HL-60/S4 (cell line): Measurements from ENCODE around the gene SYCP1.
"Not testable (repeated sequence)": the region's sequence is repeated elsewhere in the genome, so short reads cannot be mapped to it uniquely, and the experiment has no call there.

Experiments used
- in situ Hi-C: fragments of 300-500 bp; cut with MboI; formaldehyde crosslinking; loops from 2 replicates; pipeline ENCODE4 v1.14.3; 2022; ENCODE audit warnings: low sequenced_read_pairs

The SYCP1 gene

GRCh38 chr1:114854693-114855320 lies at the start of gene SYCP1:
Gene SYCP1 (plus strand): TSS chr1:114854863. CDS start chr1:114855465, 602 bp downstream.
- in situ Hi-C loops: no loop called here

- in situ Hi-C loops: no loop called here
Measured at GRCh38 chr1:114819869-114820268, 34.8 kb upstream of the SYCP1 start.

- in situ Hi-C loops: no loop called here
Measured at GRCh38 chr1:114820392-114820791, 34.3 kb upstream of the SYCP1 start.

GRCh38 chr1:114821978-114822377 lies 32.7 kb upstream of the SYCP1 start:
- in situ Hi-C loops: no loop called here

- in situ Hi-C loops: no loop called here
Measured at GRCh38 chr1:114828251-114828650, 26.4 kb upstream of the SYCP1 start.

GRCh38 chr1:114830075-114830474 lies 24.6 kb upstream of the SYCP1 start:
- in situ Hi-C loops: not testable (repeated sequence)

- in situ Hi-C loops: no loop called here
Measured at GRCh38 chr1:114831276-114831994, 23.2 kb upstream of the SYCP1 start.

GRCh38 chr1:114832057-114832456 lies 22.6 kb upstream of the SYCP1 start:
- in situ Hi-C loops: no loop called here

GRCh38 chr1:114833421-114833820 lies 21.2 kb upstream of the SYCP1 start:
- in situ Hi-C loops: no loop called here

GRCh38 chr1:114844270-114844669 lies 10.4 kb upstream of the SYCP1 start:
- in situ Hi-C loops: no loop called here

GRCh38 chr1:114853584-114853983 lies 1.1 kb upstream of the SYCP1 start:
- in situ Hi-C loops: no loop called here

- in situ Hi-C loops: no loop called here
Measured at GRCh38 chr1:114861384-114861783, 6.7 kb downstream of the SYCP1 start.

- in situ Hi-C loops: no loop called here
Measured at GRCh38 chr1:114892194-114892918, 37.7 kb downstream of the SYCP1 start.

GRCh38 chr1:114896795-114897194 lies 42.1 kb downstream of the SYCP1 start:
- in situ Hi-C loops: no loop called here

GRCh38 chr1:114901814-114902213 lies 47.2 kb downstream of the SYCP1 start:
- in situ Hi-C loops: no loop called here

- in situ Hi-C loops: no loop called here
Measured at GRCh38 chr1:114902343-114902742, 47.7 kb downstream of the SYCP1 start.

- in situ Hi-C loops: no loop called here
Measured at GRCh38 chr1:114903480-114903879, 48.8 kb downstream of the SYCP1 start.

- in situ Hi-C loops: not testable (repeated sequence)
Measured at GRCh38 chr1:114915720-114916119, 61.1 kb downstream of the SYCP1 start.

- in situ Hi-C loops: no loop called here
Measured at GRCh38 chr1:114926607-114927006, 71.9 kb downstream of the SYCP1 start.

GRCh38 chr1:114927401-114927800 lies 72.7 kb downstream of the SYCP1 start:
- in situ Hi-C loops: no loop called here

GRCh38 chr1:114956570-114956969 lies 101.9 kb downstream of the SYCP1 start:
- in situ Hi-C loops: no loop called here

GRCh38 chr1:114959423-114959822 lies 104.8 kb downstream of the SYCP1 start:
- in situ Hi-C loops: no loop called here
